Loucy (cell line): ENCODE data around the gene ADD2.
"Not testable (repeated sequence)": the region's sequence is repeated elsewhere in the genome, so short reads cannot be mapped to it uniquely, and the experiment has no call there.

Experiments
- H2AFZ ChIP-seq: fragments of 200-600 bp; sonication (generic); 2 replicates; pipeline ENCODE4 v1.6.0; 2016; ENCODE audit warnings: antibody characterized with exemption, mild to moderate bottlenecking, low read length, moderate library complexity
- H3F3A ChIP-seq: fragments of 200-600 bp; 2 replicates; pipeline ENCODE4 v1.6.0; 2016; ENCODE audit warnings: antibody characterized with exemption, low read depth, mild to moderate bottlenecking
- H3K27me3 ChIP-seq: fragments of 200-600 bp; sonication (generic); 2 replicates; pipeline ENCODE4 v1.6.1; 2014; ENCODE audit warnings: low read length, mild to moderate bottlenecking; ENCODE audit not compliant: insufficient read depth, poor library complexity, severe bottlenecking
- H3K36me3 ChIP-seq: fragments of 200-600 bp; sonication (generic); 2 replicates; pipeline ENCODE4 v1.6.1; 2016; ENCODE audit warnings: low read length; ENCODE audit not compliant: insufficient read depth
- H3K4me1 ChIP-seq: fragments of 200-600 bp; sonication (generic); 2 replicates; pipeline ENCODE4 v1.5.1; 2014; ENCODE audit warnings: low read length, mild to moderate bottlenecking; ENCODE audit not compliant: insufficient read depth, poor library complexity, severe bottlenecking
- H3K4me2 ChIP-seq: fragments of 200-600 bp; sonication (generic); 2 replicates; pipeline ENCODE4 v1.6.0; 2014; ENCODE audit warnings: antibody characterized with exemption, low read length, low read depth, mild to moderate bottlenecking; ENCODE audit not compliant: poor library complexity, severe bottlenecking
- H3K4me3 ChIP-seq: fragments of 200-600 bp; sonication (generic); 2 replicates; pipeline ENCODE4 v1.5.1; 2014; ENCODE audit warnings: low read length, mild to moderate bottlenecking, mixed read lengths; ENCODE audit not compliant: poor library complexity, severe bottlenecking
- H3K79me2 ChIP-seq: fragments of 200-600 bp; sonication (generic); 2 replicates; pipeline ENCODE4 v1.6.1; 2014; ENCODE audit warnings: low read length; ENCODE audit not compliant: insufficient read depth
- H3K9ac ChIP-seq: fragments of 200-600 bp; sonication (generic); 2 replicates; pipeline ENCODE4 v1.6.0; 2014; ENCODE audit warnings: mild to moderate bottlenecking, low read depth, low read length, moderate library complexity; ENCODE audit not compliant: poor library complexity, severe bottlenecking
- H3K9me2 ChIP-seq: fragments of 200-600 bp; sonication (generic); replicated peaks from 2 replicates; pipeline ENCODE4 v1.6.1; 2016; ENCODE audit warnings: low read depth, low read length, mixed read lengths
- H3K9me3 ChIP-seq: fragments of 200-600 bp; sonication (generic); 2 replicates; pipeline ENCODE4 v1.6.1; 2014; ENCODE audit warnings: mild to moderate bottlenecking, antibody characterized with exemption, low read length, low read depth; ENCODE audit not compliant: insufficient read depth
- H4K20me1 ChIP-seq: fragments of 200-600 bp; sonication (generic); 2 replicates; pipeline ENCODE4 v1.6.0; 2014; ENCODE audit warnings: antibody characterized with exemption, low read length, mild to moderate bottlenecking; ENCODE audit not compliant: insufficient read depth, poor library complexity, severe bottlenecking
- EZH2phosphoT487 ChIP-seq: fragments of 200-600 bp; IDR thresholded peaks from 2 replicates; pipeline ENCODE4 v1.6.1; 2018; ENCODE audit warnings: antibody characterized with exemption, mild to moderate bottlenecking, moderate library complexity, borderline replicate concordance
- TF ChIP-seq, protein P1 (sequence below): fragments of 200-600 bp; sonication (generic); conservative IDR thresholded peaks from 2 replicates; pipeline ENCODE4 v1.5.1; 2014; ENCODE audit warnings: mild to moderate bottlenecking, antibody characterized with exemption, low read length

Gene ADD2

DNA sequence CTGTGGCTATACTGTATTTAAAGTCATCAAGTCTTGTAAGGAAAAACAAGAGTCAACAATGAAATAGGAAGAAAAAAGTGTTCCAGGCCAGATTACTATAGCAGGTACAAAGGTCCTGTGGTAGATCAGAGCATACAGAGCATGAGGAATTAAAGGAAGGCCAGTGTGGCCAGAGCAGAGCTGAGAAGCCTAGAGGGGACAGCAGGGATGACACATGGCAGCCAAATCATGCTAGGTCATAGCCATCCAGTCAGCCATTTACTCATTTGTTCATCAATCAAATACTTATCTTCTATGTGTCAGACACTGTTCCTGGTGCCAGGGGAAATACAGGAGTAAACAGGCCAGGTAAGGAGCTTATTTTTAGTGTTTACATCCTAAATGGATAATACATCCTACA is 24.3 kb downstream of the ADD2 start:
- Histone ChIP-seq H3K4me3 (no peak overlapping the region), H4K20me1 (no peaks in the 10 kb centered on the region), H3K9me3 (no peaks in the 10 kb centered on the region), H3K4me2 (no peak overlapping the region), H3K27me3 (no peaks in the 10 kb centered on the region), H3F3A (no peaks in the 10 kb centered on the region), H3K9me2 (no peaks in the 10 kb centered on the region), H3K36me3 (no peaks in the 10 kb centered on the region), H2AFZ (no peak overlapping the region), H3K9ac (no peak overlapping the region), H3K4me1 (no peaks in the 10 kb centered on the region), H3K79me2 (no peaks in the 10 kb centered on the region)
- TF ChIP-seq, protein P1, sequence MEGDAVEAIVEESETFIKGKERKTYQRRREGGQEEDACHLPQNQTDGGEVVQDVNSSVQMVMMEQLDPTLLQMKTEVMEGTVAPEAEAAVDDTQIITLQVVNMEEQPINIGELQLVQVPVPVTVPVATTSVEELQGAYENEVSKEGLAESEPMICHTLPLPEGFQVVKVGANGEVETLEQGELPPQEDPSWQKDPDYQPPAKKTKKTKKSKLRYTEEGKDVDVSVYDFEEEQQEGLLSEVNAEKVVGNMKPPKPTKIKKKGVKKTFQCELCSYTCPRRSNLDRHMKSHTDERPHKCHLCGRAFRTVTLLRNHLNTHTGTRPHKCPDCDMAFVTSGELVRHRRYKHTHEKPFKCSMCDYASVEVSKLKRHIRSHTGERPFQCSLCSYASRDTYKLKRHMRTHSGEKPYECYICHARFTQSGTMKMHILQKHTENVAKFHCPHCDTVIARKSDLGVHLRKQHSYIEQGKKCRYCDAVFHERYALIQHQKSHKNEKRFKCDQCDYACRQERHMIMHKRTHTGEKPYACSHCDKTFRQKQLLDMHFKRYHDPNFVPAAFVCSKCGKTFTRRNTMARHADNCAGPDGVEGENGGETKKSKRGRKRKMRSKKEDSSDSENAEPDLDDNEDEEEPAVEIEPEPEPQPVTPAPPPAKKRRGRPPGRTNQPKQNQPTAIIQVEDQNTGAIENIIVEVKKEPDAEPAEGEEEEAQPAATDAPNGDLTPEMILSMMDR, result no peak
- TF ChIP-seq EZH2phosphoT487, result no peak

DNA sequence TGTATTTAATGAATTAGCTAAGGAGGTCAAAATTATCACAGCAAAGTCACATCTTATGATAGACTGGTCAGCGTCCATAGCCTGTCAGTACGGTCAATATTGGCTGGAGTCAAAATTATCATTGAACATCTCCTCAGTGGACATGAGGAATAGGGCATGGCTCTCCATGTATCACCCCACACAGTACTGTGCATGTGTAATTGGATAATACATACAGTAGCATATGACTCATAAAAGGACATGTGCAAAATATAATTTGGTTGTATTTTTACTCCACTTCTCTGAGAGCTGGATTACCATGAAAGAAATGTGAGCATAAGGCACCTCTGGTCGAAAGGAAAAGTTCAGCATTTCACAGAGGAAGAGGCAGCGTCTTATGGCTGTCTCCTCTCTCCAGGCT is 24.9 kb downstream of the ADD2 start:
- Histone ChIP-seq H3K27me3 (no peaks in the 10 kb centered on the region), H3K9me2 (no peaks in the 10 kb centered on the region), H3K9ac (no peak overlapping the region), H3K4me3 (no peak overlapping the region), H3K79me2 (no peaks in the 10 kb centered on the region), H4K20me1 (no peaks in the 10 kb centered on the region), H3F3A (no peaks in the 10 kb centered on the region), H2AFZ (no peak overlapping the region), H3K9me3 (no peaks in the 10 kb centered on the region), H3K4me2 (no peak overlapping the region), H3K36me3 (no peaks in the 10 kb centered on the region), H3K4me1 (no peaks in the 10 kb centered on the region)
- TF ChIP-seq EZH2phosphoT487, result no peak
- TF ChIP-seq, protein P1, result no peak

DNA sequence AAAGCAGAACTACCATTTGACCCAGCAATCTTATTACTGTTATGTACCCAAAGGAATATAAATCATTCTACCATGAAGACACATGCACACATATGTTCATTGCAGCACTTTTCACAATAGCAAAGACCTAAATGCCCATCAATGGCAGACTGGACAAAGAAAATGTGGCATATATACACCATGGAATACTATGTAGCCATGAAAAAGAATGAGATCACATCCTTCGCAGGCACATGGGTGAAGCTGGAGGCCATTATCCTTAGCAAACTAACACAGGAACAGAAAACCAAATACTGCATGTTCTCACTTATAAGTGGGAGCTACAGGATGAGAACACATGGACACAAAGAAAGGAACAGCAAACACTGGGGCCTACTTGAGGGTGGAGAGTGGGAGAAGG is 28.5 kb downstream of the ADD2 start:
- H3K9me2 ChIP-seq, H3K79me2 ChIP-seq, H3K4me1 ChIP-seq, H3K9me3 ChIP-seq, H3K36me3 ChIP-seq, H3K27me3 ChIP-seq, H4K20me1 ChIP-seq, H3K4me3 ChIP-seq, H3K4me2 ChIP-seq, H3F3A ChIP-seq, H3K9ac ChIP-seq, H2AFZ ChIP-seq: not testable (repeated sequence)

DNA sequence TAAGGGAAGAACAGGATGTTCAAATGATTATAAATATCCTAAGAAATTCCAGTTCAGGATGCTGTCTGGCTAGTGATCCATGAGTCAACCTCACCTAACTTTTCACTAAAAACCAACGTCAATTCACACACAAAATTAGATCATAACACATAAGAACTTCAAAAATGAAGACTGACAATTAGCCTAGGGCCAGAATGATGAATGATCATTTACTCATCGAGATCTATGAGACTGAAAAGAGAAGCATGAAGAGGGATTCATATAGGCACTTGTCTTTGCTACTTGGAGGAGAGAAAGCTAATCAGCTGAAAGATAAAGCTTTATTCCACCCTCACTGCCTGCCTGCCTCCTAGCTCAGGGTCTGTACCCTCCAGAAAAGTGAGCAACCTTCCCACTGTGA is 29.8 kb downstream of the ADD2 start:
- no peak overlapping the region for H2AFZ ChIP-seq
- no peaks in the 10 kb centered on the region for H3K9me3 ChIP-seq
- H3K4me2 ChIP-seq, result no peak overlapping the region
- no peaks in the 10 kb centered on the region for H3K27me3 ChIP-seq
- no peak for TF ChIP-seq EZH2phosphoT487
- TF ChIP-seq, protein P1, result no peak
- H3K4me3 ChIP-seq, result no peak overlapping the region
- no peaks in the 10 kb centered on the region for H3K4me1 ChIP-seq
- no peaks in the 10 kb centered on the region for H4K20me1 ChIP-seq
- H3K9ac ChIP-seq, result no peak overlapping the region
- no peaks in the 10 kb centered on the region for H3F3A ChIP-seq
- H3K36me3 ChIP-seq, result no peaks in the 10 kb centered on the region
- H3K9me2 ChIP-seq, result no peaks in the 10 kb centered on the region
- H3K79me2 ChIP-seq, result no peaks in the 10 kb centered on the region
